ENCODE measurements around the gene RDH8.

Gene RDH8

GRCh38 chr19:10037809-10038208, 24.5 kb downstream of the RDH8 start:
- H3K27ac ChIP-seq = no peak overlapping the region
- H3K36me3 ChIP-seq = no peaks in the 10 kb centered on the region
- TF ChIP-seq, protein P1, sequence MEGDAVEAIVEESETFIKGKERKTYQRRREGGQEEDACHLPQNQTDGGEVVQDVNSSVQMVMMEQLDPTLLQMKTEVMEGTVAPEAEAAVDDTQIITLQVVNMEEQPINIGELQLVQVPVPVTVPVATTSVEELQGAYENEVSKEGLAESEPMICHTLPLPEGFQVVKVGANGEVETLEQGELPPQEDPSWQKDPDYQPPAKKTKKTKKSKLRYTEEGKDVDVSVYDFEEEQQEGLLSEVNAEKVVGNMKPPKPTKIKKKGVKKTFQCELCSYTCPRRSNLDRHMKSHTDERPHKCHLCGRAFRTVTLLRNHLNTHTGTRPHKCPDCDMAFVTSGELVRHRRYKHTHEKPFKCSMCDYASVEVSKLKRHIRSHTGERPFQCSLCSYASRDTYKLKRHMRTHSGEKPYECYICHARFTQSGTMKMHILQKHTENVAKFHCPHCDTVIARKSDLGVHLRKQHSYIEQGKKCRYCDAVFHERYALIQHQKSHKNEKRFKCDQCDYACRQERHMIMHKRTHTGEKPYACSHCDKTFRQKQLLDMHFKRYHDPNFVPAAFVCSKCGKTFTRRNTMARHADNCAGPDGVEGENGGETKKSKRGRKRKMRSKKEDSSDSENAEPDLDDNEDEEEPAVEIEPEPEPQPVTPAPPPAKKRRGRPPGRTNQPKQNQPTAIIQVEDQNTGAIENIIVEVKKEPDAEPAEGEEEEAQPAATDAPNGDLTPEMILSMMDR (IDR thresholded peaks at IDR 0.05) = no peak
- peaks cover 0 to 24% (median 19%) of the 10 kb centered on the region in 3 donors for H3K9me3 ChIP-seq
- peaks cover 0 to 50% of the 10 kb centered on the region in 2 donors for H3K27me3 ChIP-seq
- no peak overlapping the region for H3K4me3 ChIP-seq
- intact Hi-C loops (cut with DNase I; ENCODE audit: low total_unique reads) = no loop called here
- H3K4me1 ChIP-seq = no peaks in the 10 kb centered on the region
- no peak for DNase-seq

GRCh38 chr19:10043286-10043927, 30.1 kb downstream of the RDH8 start:
- TF ChIP-seq, protein P1 (IDR thresholded peaks at IDR 0.05) = no peak
- H3K9me3 ChIP-seq = peaks cover 13 to 56% (median 52%) of the 10 kb centered on the region in 3 donors

DNA sequence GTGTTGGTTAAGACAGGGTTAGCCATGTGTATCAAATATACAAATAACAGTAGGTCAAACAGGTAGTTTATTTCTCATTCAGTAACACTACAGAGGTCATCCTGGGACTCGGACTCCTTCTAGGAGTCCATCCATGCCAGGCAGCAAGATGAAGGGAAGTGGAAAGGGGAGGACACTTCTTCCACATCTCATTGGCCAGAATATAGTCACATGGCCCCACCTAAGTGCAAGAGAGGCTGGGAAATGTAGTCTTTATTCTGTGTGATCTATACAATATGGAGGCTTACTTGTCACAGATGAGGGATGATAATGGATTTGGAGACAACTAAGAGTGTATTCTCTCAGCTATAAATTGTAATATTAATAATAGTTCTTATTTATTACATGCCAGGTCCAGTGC, 31.1 kb downstream of the RDH8 start:
- Histone ChIP-seq H3K4me1 (no peaks in the 10 kb centered on the region), H3K9me3 (peaks cover 13 to 56% (median 52%) of the 10 kb centered on the region in 3 donors), H3K36me3 (no peaks in the 10 kb centered on the region), H3K4me3 (no peak overlapping the region), H3K27ac (no peak overlapping the region), H3K27me3 (peaks cover 0 to 35% of the 10 kb centered on the region in 2 donors)
- TF ChIP-seq, protein P1 (IDR thresholded peaks at IDR 0.05) = no peak
- intact Hi-C loops (cut with DNase I; ENCODE audit: low total_unique reads) = no loop called here
- DNase-seq = no peak

More at GRCh38 chr19:10043286-10043927, 30.1 kb downstream of the RDH8 start:
- Histone ChIP-seq H3K27ac (no peak overlapping the region), H3K4me3 (no peak overlapping the region), H3K36me3 (no peaks in the 10 kb centered on the region), H3K27me3 (peaks cover 0 to 45% of the 10 kb centered on the region in 2 donors), H3K4me1 (no peaks in the 10 kb centered on the region)
- intact Hi-C loops (cut with DNase I; ENCODE audit: low total_unique reads) = no loop called here
- DNase-seq = no peak

DNA sequence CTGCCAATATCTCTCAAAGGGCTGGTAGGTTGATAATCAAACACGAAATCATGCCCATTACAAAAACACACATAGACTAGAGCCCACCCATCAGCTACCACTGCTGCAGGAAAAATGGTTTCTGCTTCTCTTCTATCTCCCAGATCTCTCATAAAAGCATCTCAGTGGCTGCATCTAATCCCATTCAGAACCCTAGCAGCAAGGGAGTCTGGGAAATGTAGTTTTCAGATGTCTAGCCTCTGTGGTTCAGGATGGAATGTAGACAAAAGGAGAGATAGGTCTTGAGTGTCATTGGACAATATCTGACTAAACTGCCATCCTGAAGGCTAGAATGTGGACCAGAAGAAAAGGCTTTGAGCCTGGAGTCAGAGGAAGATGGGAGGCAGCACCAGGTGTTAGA, 32.1 kb downstream of the RDH8 start:
- H3K36me3 ChIP-seq = no peaks in the 10 kb centered on the region

GRCh38 chr19:10049626-10050025, 36.3 kb downstream of the RDH8 start:
- Histone ChIP-seq H3K4me3 (no peak overlapping the region), H3K27ac (no peak overlapping the region), H3K9me3 (peaks cover 0 to 18% (median 11%) of the 10 kb centered on the region in 3 donors), H3K36me3 (no peaks in the 10 kb centered on the region), H3K4me1 (no peaks in the 10 kb centered on the region), H3K27me3 (peaks cover 0 to 30% of the 10 kb centered on the region in 2 donors)
- TF ChIP-seq, protein P1 (IDR thresholded peaks at IDR 0.05) = no peak
- intact Hi-C loops (cut with DNase I; ENCODE audit: low total_unique reads) = no loop called here
- DNase-seq = no peak

More for the DNA sequence above, 32.1 kb downstream of the RDH8 start:
- Histone ChIP-seq H3K27ac (no peak overlapping the region), H3K4me1 (no peaks in the 10 kb centered on the region), H3K9me3 (peaks cover 13 to 56% (median 52%) of the 10 kb centered on the region in 3 donors), H3K4me3 (no peak overlapping the region), H3K27me3 (peaks cover 0 to 27% of the 10 kb centered on the region in 2 donors)
- no peak for DNase-seq
- TF ChIP-seq, protein P1 (IDR thresholded peaks at IDR 0.05) = no peak
- intact Hi-C loops (cut with DNase I; ENCODE audit: low total_unique reads) = no loop called here
